GM12878 (cell line): ENCODE measurements around the gene RAB29. TPM values are rescaled to one million over a fixed set of nuclear protein-coding genes. Genes with fewer than 3 reads are reported as not detected.

ENCODE experiments used
- ATAC-seq: fragments of 200-7000 bp; cut with Tn5 transposase; 3 replicates; pipeline ENCODE4 v1.9.1; 2020; ENCODE audit warnings: mild to moderate bottlenecking, moderate library complexity
- BruUV-seq: library from RNA; stranded (reverse); fragments of 400-500 nt; replicated peaks from 2 replicates; lab custom pipeline; 2021; lab: Mats Ljungman, UMichigan
- CTCF ChIA-PET: fragments of 300-600 bp; sonication (Branson Sonifier 250); formaldehyde crosslinking; extraction: SDS; loops from one replicate; lab custom pipeline; 2021; ENCODE audit warnings: inconsistent platforms; lab: Yijun Ruan, JAX
- POLR2A ChIA-PET: fragments of 350-600 bp; formaldehyde crosslinking; extraction: SDS; loops from one replicate; lab custom pipeline; 2021; ENCODE audit warnings: inconsistent platforms; lab: Charles Lee
- RAD21 ChIA-PET: fragments of 300-600 bp; sonication (Branson Sonifier 250); formaldehyde crosslinking; loops from one replicate; lab custom pipeline; 2023; ENCODE audit warnings: antibody characterized with exemption; ENCODE audit not compliant: unreplicated experiment; lab: Charles Lee
- SMC1A ChIA-PET: fragments of 300-600 bp; sonication (Branson Sonifier 250); formaldehyde crosslinking; loops from one replicate; lab custom pipeline; 2023; ENCODE audit not compliant: unreplicated experiment, uncharacterized antibody; lab: Charles Lee
- DNase-seq: peaks from one replicate; pipeline ENCODE4 v3.0.0-alpha.2; 2011; ENCODE audit warnings: low read depth, low spot score
- FAIRE-seq: peaks from 3 replicates; lab custom pipeline; 2011; peaks lifted over from hg19 to GRCh38; lab: Jason Lieb, UNC
- H2AFZ ChIP-seq: 2 replicates; pipeline ENCODE4 v1.6.0; 2011; ENCODE audit warnings: low read depth, low read length, control low read depth; ENCODE audit not compliant: control insufficient read depth
- H3K27ac ChIP-seq: 2 replicates; pipeline ENCODE4 v1.5.1; 2011; ENCODE audit warnings: control low read depth; ENCODE audit not compliant: control insufficient read depth, insufficient read depth
- H3K27me3 ChIP-seq, 2 experiments: replicated peaks in 1 of 2; 2 replicates each; pipeline versions ENCODE4 v1.6.0 to v1.6.1; 2011; ENCODE audit warnings: low read length in 1 of 2; ENCODE audit not compliant: control insufficient read depth in 2 of 2, insufficient read depth in 2 of 2
- H3K36me3 ChIP-seq, 2 experiments: 2 replicates each; pipeline ENCODE4 v1.5.1; 2011; ENCODE audit warnings: low read length in 1 of 2; ENCODE audit not compliant: control insufficient read depth in 2 of 2, insufficient read depth in 2 of 2
- H3K4me1 ChIP-seq: 2 replicates; pipeline ENCODE4 v1.6.1; 2011; ENCODE audit warnings: mild to moderate bottlenecking, low read length, moderate library complexity, mixed read lengths; ENCODE audit not compliant: control insufficient read depth, insufficient read depth
- H3K4me2 ChIP-seq: 2 replicates; pipeline ENCODE4 v1.6.0; 2011; ENCODE audit warnings: control low read depth; ENCODE audit not compliant: control insufficient read depth, insufficient read depth
- H3K4me3 ChIP-seq: fragments of 200-600 bp; sonication (generic); 2 replicates; pipeline ENCODE4 v1.5.1; 2016
- H3K79me2 ChIP-seq: 2 replicates; pipeline ENCODE4 v1.6.0; 2011; ENCODE audit warnings: low read length; ENCODE audit not compliant: control insufficient read depth, insufficient read depth
- H3K9ac ChIP-seq: 2 replicates; pipeline ENCODE4 v1.8.0; 2011; ENCODE audit warnings: low read length, control low read depth, mixed read lengths; ENCODE audit not compliant: control insufficient read depth, insufficient read depth
- H3K9me3 ChIP-seq: replicated peaks from 3 replicates; pipeline ENCODE4 v1.5.1; 2011; ENCODE audit warnings: mild to moderate bottlenecking, low read length; ENCODE audit not compliant: control insufficient read depth, insufficient read depth
- H4K20me1 ChIP-seq: 2 replicates; pipeline ENCODE4 v1.6.0; 2011; ENCODE audit not compliant: control insufficient read depth, insufficient read depth
- CHD2 ChIP-seq: IDR thresholded peaks from 2 replicates; pipeline ENCODE4 v1.6.1; 2011; ENCODE audit warnings: low read depth, low read length, improper control_type of control experiment, borderline replicate concordance
- CREB1 ChIP-seq: IDR thresholded peaks from 2 replicates; pipeline ENCODE4 v1.6.1; 2012; ENCODE audit warnings: low read depth, mild to moderate bottlenecking, inconsistent platforms
- MYC ChIP-seq: IDR thresholded peaks from 2 replicates; pipeline ENCODE4 v1.6.1; 2011; ENCODE audit warnings: mild to moderate bottlenecking, low read length, moderate library complexity, inconsistent platforms; ENCODE audit not compliant: insufficient read depth, insufficient replicate concordance, insufficient read length, severe bottlenecking
- ZNF592 ChIP-seq: fragments of 450-650 bp; IDR thresholded peaks from 2 replicates; pipeline ENCODE4 v1.6.1; 2017; ENCODE audit warnings: mild to moderate bottlenecking, moderate library complexity
- WGBS: methylation state at CpG from one replicate; pipeline ENCODE4 v1.1.6; 2016; ENCODE audit warnings: low lambda C conversion rate; ENCODE audit not compliant: insufficient replicate concordance, insufficient coverage; ENCODE audit errors: missing lambda C conversion rate; 5-methylcytosine and 5-hydroxymethylcytosine counted together
- in situ Hi-C: fragments of 300-500 bp; cut with MboI; formaldehyde crosslinking; loops from 9 replicates; pipeline ENCODE4 v1.14.3; 2018; ENCODE audit warnings: mixed read lengths
- intact Hi-C: fragments of 100-400 bp; cut with micrococcal nuclease; formaldehyde crosslinking; loops from one replicate; pipeline ENCODE4 v1.14.2; 2022; ENCODE audit not compliant: unreplicated experiment
- polyA plus RNA-seq, 11 experiments: library from polyadenylated mRNA; depleted of rRNA in 4 of 11; unstranded in 6 of 11; stranded (reverse) in 5 of 11; fragments of >200 nt; fragmentation: Nextera tagmentation in 4 of 11; fragmentation: Illumina TruSeq in 1 of 11; extraction: Ambion mirVana in 4 of 11; extraction: Trizol in 1 of 11; gene quantifications; 1 replicate in 1 of 11; 2 replicates in 10 of 11; pipeline versions ENCODE4 v1.2.1 to v1.2.3, GENCODE V29; 2011 to 2016; ENCODE audit warnings: inconsistent platforms in 2 of 11, missing spikeins in 2 of 11, low read depth in 1 of 11
- total RNA-seq, 4 experiments: library from RNA; depleted of rRNA in 3 of 4; stranded (reverse); fragments of >200 nt in 3 of 4; fragmentation: Illumina TruSeq in 1 of 4; extraction: Trizol in 1 of 4; gene quantifications; 2 replicates each; pipeline versions ENCODE4 v1.2.1 to v1.2.3, GENCODE V29; 2013 to 2021
- TF ChIP-seq, protein P1 (sequence below): IDR thresholded peaks from 2 replicates; pipeline ENCODE4 v1.6.1; 2011; ENCODE audit warnings: mild to moderate bottlenecking, low read depth, low read length, moderate library complexity; ENCODE audit not compliant: insufficient replicate concordance
- TF ChIP-seq, protein P2 (sequence below): IDR thresholded peaks from 2 replicates; pipeline ENCODE4 v1.6.1; 2011; ENCODE audit warnings: low read depth, low read length, improper control_type of control experiment, borderline replicate concordance

The RAB29 gene
- total and polyA plus RNA-seq, 10 of the 15 experiments (the other 5 are each of a cell fraction or from before 2014, with no cell fraction given): 11.7 to 74.5 (median 15.0) TPM

DNA sequence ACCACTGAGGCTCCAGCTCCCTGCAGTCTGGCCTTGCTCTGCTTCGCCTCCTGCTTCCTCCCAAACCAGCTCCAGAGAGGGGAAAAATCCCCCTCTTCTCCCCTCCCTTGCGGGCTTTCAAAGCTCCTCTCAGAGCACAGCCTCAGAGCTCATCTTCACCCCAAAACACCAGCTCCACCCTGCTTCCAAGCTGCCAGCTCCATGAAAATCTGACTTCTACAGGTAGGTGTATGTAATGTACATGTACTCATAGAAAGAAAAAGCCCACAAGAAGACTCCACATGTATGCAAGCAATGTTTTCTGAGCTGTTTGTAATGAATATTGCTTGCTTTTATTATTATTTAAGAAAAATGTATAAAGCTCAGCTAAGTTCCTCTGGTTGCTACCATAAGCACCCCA, 29.3 kb upstream of the RAB29 start:
- DNase-seq: no peak
- Histone ChIP-seq H3K9ac (no peak overlapping the region), H3K27ac (no peak overlapping the region), H4K20me1 (no peaks in the 10 kb centered on the region), H3K4me2 (no peak overlapping the region), H3K4me3 (no peak overlapping the region), H3K79me2 (no peaks in the 10 kb centered on the region), H3K4me1 (no peaks in the 10 kb centered on the region; the same call in 1 of the 2 replicates)
- ChIA-PET RAD21 (interaction anchor here (0.9 to 1.7 kb wide), 3 partner anchors 31 to 173 kb away, joined by 3 to 7 read pairs (median 5); no protein-coding TSS in a partner anchor), CTCF (interaction anchor here (0.8 to 1.9 kb wide), 13 partner anchors 11 to 209 kb away, joined by 3 to 11 read pairs (median 4); no protein-coding TSS in a partner anchor), POLR2A (interaction anchor here (0.5 to 1.2 kb wide), 2 partner anchors 30 to 39 kb away, joined by 3 to 6 read pairs; no protein-coding TSS in a partner anchor)
- in situ Hi-C loops: no loop called here
- BruUV-seq: no TSS peak
- WGBS: 88% methylated on average over 2 of the region's 2 CpGs
- TF ChIP-seq CHD2: no peak
- TF ChIP-seq ZNF592: no peak
- TF ChIP-seq, protein P1, sequence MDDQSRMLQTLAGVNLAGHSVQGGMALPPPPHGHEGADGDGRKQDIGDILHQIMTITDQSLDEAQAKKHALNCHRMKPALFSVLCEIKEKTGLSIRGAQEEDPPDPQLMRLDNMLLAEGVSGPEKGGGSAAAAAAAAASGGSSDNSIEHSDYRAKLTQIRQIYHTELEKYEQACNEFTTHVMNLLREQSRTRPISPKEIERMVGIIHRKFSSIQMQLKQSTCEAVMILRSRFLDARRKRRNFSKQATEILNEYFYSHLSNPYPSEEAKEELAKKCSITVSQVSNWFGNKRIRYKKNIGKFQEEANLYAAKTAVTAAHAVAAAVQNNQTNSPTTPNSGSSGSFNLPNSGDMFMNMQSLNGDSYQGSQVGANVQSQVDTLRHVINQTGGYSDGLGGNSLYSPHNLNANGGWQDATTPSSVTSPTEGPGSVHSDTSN: no peak
- no peak for TF ChIP-seq CREB1
- TF ChIP-seq, protein P2, sequence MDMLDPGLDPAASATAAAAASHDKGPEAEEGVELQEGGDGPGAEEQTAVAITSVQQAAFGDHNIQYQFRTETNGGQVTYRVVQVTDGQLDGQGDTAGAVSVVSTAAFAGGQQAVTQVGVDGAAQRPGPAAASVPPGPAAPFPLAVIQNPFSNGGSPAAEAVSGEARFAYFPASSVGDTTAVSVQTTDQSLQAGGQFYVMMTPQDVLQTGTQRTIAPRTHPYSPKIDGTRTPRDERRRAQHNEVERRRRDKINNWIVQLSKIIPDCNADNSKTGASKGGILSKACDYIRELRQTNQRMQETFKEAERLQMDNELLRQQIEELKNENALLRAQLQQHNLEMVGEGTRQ: no peak
- no peak for TF ChIP-seq MYC
- TF ChIP-seq, all 136 proteins: peak for 0
- ATAC-seq (no peak), FAIRE-seq (no peak)
- SMC1A ChIA-PET: interaction anchor here (1.1 to 1.9 kb wide), 8 partner anchors 12 to 173 kb away, joined by 3 to 6 read pairs (median 4); partner anchors contain the start of gene RAB29
- H2AFZ ChIP-seq: no peak overlapping the region
- H3K36me3 ChIP-seq: no peaks in the 10 kb centered on the region
- H3K27me3 ChIP-seq: no peaks in the 10 kb centered on the region
- intact Hi-C loops: no loop called here
- no peaks in the 10 kb centered on the region for H3K9me3 ChIP-seq
